Tibial artery (tissue), 4 donors: ENCODE data around the gene NDRG4.

Experiments
- DNase-seq, 2 donors: peaks; one replicate each; pipeline ENCODE4 v3.0.0-alpha.2; 2019
- H3K27ac ChIP-seq, 2 donors: fragments of 200-600 bp; sonication (generic) in 1 of 2; 1 replicate in 1 of 2; 2 replicates in 1 of 2; pipeline ENCODE4 v1.5.1; 2018 to 2019; ENCODE audit warnings: mild to moderate bottlenecking in 1 of 2
- H3K27me3 ChIP-seq, 2 donors: fragments of 200-600 bp; sonication (generic) in 1 of 2; one replicate each; pipeline versions ENCODE4 v1.5.1 to v1.6.0; 2016 to 2019
- H3K36me3 ChIP-seq, 3 donors: fragments of 200-600 bp; sonication (generic) in 2 of 3; one replicate each; pipeline ENCODE4 v1.5.1; 2016 to 2019; ENCODE audit warnings: mild to moderate bottlenecking in 2 of 3
- H3K4me1 ChIP-seq, 4 donors: fragments of 200-600 bp; sonication (generic) in 2 of 4; 1 replicate in 3 of 4; 2 replicates in 1 of 4; pipeline ENCODE4 v1.5.1; 2016 to 2019
- H3K4me3 ChIP-seq, 2 donors: fragments of 200-600 bp; sonication (generic) in 1 of 2; 1 replicate in 1 of 2; 2 replicates in 1 of 2; pipeline ENCODE4 v1.5.1; 2018 to 2019; ENCODE audit warnings: mild to moderate bottlenecking in 2 of 2
- H3K9me3 ChIP-seq, 3 donors: fragments of 200-600 bp; sonication (generic) in 1 of 3; one replicate each; pipeline ENCODE4 v1.5.1; 2016 to 2019
- intact Hi-C: fragments of 100-400 bp; cut with DNase I; formaldehyde crosslinking; loops from one replicate; pipeline ENCODE4 v1.15.0; 2023; ENCODE audit warnings: low total_unique reads
- TF ChIP-seq, protein P1 (sequence below), 2 experiments: fragments of 200-600 bp in 1 of 2; fragments of 450-650 bp in 1 of 2; IDR thresholded peaks; one replicate each; pipeline ENCODE4 v1.5.1; 2017 to 2019; ENCODE audit warnings: antibody characterized with exemption in 2 of 2, mild to moderate bottlenecking in 1 of 2, moderate library complexity in 1 of 2

NDRG4 gene

DNA sequence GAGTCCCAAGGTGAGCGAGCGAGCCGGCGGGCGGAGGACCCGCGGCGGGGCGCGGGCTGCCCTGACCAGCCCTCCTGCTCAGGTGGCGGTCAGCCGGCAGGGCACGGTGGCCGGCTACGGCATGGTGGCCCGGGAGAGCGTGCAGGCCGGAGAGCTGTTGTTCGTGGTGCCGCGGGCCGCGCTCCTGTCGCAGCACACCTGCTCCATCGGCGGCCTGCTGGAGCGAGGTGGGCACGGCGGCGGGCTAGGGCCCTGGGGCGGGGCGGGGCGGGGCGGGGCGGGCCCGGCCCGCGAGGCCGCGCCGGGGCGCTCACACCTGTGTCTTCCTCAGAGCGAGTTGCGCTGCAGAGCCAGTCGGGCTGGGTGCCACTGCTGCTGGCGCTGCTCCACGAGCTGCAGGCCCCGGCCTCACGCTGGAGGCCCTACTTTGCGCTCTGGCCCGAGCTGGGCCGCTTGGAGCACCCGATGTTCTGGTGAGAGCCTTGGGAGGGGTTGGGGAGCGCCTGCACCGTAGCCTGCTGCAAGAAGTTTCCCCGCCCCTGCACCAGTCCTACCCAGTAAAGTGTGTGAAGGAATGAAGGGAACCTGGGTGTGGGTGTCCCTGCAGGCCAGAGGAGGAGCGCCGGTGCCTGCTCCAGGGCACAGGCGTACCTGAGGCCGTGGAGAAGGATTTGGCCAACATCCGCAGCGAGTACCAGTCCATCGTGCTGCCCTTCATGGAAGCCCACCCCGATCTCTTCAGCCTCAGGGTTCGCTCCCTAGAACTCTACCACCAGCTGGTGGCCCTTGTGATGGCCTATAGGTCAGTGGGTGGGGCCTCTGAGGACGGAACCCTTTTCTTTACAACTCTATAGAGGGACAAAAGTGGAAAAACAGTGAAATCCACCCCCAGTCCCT, 16.2 kb downstream of the NDRG4 start:
- no peaks in the 10 kb centered on the region for H3K9me3 ChIP-seq
- H3K27me3 ChIP-seq, result no peaks in the 10 kb centered on the region
- H3K4me1 ChIP-seq, result peaks cover 0 to 19% (median 13%) of the 10 kb centered on the region in 4 donors
- H3K36me3 ChIP-seq, result peaks cover 36 to 49% (median 43%) of the 10 kb centered on the region in 3 donors
- peak in 1 of 2 donors; percentile 61 for DNase-seq
- TF ChIP-seq, protein P1, sequence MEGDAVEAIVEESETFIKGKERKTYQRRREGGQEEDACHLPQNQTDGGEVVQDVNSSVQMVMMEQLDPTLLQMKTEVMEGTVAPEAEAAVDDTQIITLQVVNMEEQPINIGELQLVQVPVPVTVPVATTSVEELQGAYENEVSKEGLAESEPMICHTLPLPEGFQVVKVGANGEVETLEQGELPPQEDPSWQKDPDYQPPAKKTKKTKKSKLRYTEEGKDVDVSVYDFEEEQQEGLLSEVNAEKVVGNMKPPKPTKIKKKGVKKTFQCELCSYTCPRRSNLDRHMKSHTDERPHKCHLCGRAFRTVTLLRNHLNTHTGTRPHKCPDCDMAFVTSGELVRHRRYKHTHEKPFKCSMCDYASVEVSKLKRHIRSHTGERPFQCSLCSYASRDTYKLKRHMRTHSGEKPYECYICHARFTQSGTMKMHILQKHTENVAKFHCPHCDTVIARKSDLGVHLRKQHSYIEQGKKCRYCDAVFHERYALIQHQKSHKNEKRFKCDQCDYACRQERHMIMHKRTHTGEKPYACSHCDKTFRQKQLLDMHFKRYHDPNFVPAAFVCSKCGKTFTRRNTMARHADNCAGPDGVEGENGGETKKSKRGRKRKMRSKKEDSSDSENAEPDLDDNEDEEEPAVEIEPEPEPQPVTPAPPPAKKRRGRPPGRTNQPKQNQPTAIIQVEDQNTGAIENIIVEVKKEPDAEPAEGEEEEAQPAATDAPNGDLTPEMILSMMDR (IDR thresholded peaks at IDR 0.05), result no peak
- H3K4me3 ChIP-seq, result peak overlapping the region; percentile 68 to 97
- intact Hi-C loops, result no loop called here
- H3K27ac ChIP-seq, result peak overlapping the region; percentile 78 to 88

DNA sequence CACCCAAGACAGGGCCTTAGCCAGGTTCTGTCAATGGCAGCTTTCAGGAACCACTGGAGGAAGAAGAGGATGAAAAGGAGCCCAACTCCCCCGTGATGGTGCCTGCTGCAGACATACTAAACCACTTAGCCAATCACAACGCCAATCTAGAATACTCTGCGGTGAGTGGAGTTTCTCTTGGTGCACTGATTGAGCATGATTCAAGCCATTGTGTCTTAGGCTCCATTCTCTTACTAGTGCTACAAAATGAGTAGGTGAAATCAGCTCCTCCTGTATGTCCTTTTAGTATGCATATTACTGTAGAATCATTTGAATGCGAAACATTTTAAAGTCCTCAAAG, 16.8 kb downstream of the NDRG4 start:
- Histone ChIP-seq H3K27me3 (no peaks in the 10 kb centered on the region), H3K4me3 (no peak overlapping the region), H3K4me1 (peaks cover 0 to 19% (median 13%) of the 10 kb centered on the region in 4 donors), H3K27ac (no peak overlapping the region), H3K9me3 (no peaks in the 10 kb centered on the region), H3K36me3 (peaks cover 42 to 56% (median 49%) of the 10 kb centered on the region in 3 donors)
- TF ChIP-seq, protein P1 (IDR thresholded peaks at IDR 0.05), result no peak
- DNase-seq, result no peak
- intact Hi-C loops, result no loop called here

DNA sequence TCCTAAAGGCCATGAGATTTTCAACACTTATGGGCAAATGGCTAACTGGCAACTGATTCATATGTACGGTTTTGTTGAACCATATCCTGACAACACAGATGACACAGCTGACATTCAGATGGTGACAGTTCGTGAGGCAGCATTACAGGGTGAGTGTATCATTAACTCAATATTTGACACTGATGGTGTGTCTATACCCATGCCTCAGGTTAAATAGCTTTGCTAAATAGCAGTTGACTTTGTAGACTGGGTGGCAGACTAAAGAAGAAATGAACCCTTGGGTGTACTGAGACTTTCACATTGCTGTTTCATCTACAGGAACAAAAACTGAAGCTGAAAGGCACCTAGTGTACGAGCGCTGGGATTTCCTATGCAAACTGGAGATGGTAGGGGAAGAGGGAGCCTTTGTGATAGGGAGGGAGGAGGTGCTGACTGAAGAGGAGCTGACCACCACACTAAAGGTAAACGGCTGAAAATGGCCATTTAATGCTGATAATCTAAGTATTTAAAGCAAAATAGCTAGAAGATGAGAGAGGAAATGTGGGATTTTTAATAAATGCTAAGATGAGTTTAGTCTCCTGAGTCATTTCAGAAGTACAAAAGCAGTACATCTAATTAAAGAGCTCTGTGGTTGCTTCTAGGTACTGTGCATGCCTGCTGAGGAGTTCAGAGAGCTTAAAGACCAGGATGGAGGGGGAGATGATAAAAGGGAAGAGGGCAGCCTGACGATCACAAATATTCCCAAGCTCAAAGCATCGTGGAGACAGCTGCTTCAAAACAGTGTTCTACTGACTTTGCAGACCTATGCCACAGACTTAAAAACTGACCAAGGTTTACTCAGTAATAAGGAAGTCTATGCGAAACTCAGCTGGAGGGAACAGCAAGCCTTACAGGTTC, 18.4 kb downstream of the NDRG4 start:
- Histone ChIP-seq H3K4me1 (peaks cover 0 to 19% (median 13%) of the 10 kb centered on the region in 4 donors), H3K27ac (no peak overlapping the region), H3K36me3 (peaks cover 56 to 72% (median 65%) of the 10 kb centered on the region in 3 donors), H3K9me3 (no peaks in the 10 kb centered on the region), H3K27me3 (no peaks in the 10 kb centered on the region), H3K4me3 (no peak overlapping the region)
- no peak for DNase-seq
- TF ChIP-seq, protein P1 (IDR thresholded peaks at IDR 0.05), result no peak
- intact Hi-C loops, result no loop called here

DNA sequence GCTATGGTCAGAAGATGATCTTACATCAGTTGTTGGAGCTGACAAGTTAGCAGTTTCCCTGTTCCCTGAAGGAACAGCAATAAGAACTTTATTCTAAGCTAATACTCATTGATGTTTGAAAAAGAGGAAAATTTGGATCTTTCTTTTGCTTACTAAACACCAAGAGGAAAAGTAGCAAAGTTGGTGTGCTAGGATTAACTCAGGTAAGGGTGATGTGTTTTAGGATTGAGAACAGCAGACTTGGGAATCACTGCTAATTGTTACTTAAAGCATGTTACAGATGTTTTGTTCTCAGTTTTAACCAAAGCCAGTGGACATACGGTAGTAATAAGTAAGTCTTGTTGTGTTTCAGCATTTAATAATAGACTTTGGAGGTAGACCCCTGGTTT, 19.0 kb downstream of the NDRG4 start:
- TF ChIP-seq, protein P1 (IDR thresholded peaks at IDR 0.05), result no peak
- Histone ChIP-seq H3K4me1 (peaks cover 0 to 19% (median 13%) of the 10 kb centered on the region in 4 donors), H3K9me3 (no peaks in the 10 kb centered on the region), H3K27ac (no peak overlapping the region), H3K4me3 (no peak overlapping the region), H3K36me3 (peaks cover 63 to 78% (median 72%) of the 10 kb centered on the region in 3 donors), H3K27me3 (no peaks in the 10 kb centered on the region)
- DNase-seq, result no peak
- intact Hi-C loops, result no loop called here

DNA sequence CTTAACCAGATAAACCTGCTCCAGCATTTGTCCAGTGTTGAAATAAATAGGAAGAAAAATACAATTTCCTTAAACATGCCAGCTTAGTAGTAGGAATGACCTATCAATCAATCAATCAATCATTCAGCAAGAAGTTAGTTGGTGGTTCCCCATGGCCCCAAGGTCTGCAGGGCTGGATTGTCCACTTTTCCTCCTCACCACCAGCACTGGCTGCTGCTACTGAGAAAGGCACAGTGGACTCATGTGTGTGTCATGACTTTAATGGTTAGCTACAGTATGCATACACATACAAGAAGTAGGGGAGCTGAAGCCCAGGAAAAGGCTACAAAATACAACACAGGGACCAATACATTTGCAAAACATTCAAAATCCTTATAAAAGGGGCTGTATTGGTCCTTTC, 19.8 kb downstream of the NDRG4 start:
- H3K4me1 ChIP-seq, result peaks cover 0 to 13% (median 10%) of the 10 kb centered on the region in 4 donors
- TF ChIP-seq, protein P1 (IDR thresholded peaks at IDR 0.05), result no peak
- H3K36me3 ChIP-seq, result peaks cover 70 to 85% (median 79%) of the 10 kb centered on the region in 3 donors
- H3K9me3 ChIP-seq, result no peaks in the 10 kb centered on the region
- DNase-seq, result no peak
- no peak overlapping the region for H3K27ac ChIP-seq
- intact Hi-C loops, result no loop called here
- H3K4me3 ChIP-seq, result no peak overlapping the region
- H3K27me3 ChIP-seq, result no peaks in the 10 kb centered on the region
